Measurements from ENCODE around the gene OSM.

GRCh38 chr22:30243661-30244060 lies 23.0 kb downstream of the OSM start:
- TF ChIP-seq CTCF (IDR thresholded peaks at IDR 0.05) (no peak), POLR2A (IDR thresholded peaks at IDR 0.05) (no peak)
